NCI-H524 (cell line): ENCODE measurements around the gene PXMP2.

Source experiments
- DNase-seq, 2 experiments: peaks; one replicate each; lab custom pipeline; 2025; lab: John Stamatoyannopoulos, UW

The PXMP2 gene

DNA sequence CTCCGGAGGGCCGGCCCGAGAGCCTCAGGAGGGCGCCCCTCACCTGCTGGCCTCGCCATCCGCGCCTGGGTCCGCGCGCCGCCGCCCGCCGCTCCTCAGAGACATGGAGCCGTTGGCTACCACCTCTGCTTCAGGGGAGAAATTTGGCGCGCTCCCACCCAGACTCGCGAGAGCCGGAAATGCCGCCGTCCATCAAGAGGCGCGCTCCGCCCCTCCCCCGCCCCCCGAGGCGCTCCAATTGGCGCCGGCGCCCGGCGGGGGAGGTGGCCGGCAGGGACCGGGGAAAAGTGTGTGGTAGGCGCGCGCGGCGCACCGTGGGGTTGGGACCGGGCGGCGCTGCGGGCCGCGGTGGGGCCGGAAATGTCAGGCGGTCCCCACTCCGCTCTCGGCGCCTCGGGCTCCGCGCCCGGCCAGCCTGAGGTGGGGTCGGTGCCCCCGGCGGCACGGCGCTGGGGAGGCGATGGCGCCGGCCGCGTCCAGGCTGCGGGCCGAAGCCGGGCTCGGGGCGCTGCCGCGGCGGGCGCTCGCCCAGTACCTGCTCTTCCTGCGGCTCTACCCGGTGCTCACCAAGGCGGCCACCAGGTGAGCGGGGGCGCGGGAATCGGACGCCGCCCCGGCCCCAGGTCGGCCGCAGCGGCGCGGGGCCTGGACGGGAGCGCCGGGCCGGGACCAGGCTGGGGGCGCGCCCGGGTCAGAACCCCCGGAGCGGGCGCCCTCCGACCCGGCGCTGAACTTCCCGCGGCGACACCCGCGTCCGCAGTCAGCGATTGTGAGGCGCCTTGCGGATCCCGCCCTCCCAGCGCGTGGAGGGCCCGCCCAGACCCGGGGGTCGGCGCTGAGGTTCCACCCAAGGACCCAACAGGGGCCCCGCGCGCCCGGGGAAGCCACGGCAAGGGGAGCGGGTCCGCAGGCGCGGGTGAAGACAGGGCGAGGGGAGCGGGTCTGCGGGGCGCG is at the start of gene PXMP2, which contains the start of gene POLE:
TSS of gene PXMP2 (plus strand) at position 377 of the 954 bp plus-strand sequence. CDS start at position 461, 84 bp downstream.
TSS of gene POLE (minus strand) at position 132 of the 954 bp plus-strand sequence. CDS start at position 105, 27 bp downstream.
- peak; percentile 87 to 95 for DNase-seq

DNA sequence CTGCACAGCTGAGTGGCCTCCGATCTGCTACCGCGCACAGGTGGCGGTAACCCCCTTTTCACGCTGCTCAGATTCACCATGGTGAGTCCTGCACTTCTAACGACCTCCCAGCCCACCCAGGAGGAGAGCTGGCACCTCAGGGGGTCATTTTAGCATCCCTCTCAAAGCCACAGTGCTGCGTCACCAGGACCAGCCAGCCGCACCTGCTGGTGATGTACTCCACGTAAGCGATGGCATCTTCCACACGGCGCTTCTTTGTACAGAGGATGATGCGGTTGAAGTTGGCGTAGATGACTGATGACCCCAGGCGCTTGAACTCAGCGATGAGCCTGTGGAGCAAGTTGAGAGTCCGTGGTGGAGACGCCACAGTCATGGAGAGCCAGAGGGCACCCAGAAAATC is 49.6 kb upstream of the PXMP2 start:
- no peak for DNase-seq

DNA sequence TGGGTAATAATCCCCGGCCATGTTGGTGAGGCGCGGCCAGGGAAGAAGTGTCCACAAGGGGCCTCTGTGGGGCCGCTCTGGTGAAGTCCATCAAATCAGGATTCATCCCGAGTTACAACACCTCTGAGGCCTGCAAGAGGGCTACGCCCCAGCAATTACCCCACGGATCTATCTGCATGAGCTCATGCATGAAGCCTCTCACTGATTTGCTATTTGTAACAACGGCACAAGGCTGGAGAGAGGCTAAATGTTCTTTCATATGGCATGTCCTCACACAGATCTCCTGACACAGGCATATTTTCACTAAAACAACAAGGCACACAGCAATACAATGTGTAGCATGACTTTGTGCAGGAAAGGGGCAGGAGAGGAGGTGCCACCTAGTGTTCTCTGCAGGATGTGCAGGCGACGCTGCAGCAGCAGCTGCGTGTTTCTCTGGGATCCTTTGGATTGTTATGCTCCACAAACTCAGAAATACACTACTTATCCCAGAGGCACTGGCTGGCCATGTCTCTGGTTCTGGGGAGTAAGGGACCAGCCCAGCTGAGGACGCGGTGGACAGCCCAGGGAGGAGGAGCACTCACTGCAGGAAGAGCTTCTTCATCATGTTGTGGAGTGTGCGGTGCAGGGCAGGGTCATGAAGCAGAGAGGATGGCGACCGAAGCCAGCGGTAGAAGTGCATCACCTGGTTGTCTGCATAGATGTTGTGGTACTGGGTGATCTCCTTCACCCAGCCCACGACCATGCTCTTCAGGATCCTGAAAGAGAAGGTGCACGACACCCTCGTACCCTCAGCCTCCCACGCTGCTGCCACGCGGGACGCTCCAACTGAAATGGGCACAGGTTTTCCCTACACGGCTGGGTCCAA is 48.6 kb upstream of the PXMP2 start:
- peak in 1 of 2 experiments; percentile 36 for DNase-seq

DNA sequence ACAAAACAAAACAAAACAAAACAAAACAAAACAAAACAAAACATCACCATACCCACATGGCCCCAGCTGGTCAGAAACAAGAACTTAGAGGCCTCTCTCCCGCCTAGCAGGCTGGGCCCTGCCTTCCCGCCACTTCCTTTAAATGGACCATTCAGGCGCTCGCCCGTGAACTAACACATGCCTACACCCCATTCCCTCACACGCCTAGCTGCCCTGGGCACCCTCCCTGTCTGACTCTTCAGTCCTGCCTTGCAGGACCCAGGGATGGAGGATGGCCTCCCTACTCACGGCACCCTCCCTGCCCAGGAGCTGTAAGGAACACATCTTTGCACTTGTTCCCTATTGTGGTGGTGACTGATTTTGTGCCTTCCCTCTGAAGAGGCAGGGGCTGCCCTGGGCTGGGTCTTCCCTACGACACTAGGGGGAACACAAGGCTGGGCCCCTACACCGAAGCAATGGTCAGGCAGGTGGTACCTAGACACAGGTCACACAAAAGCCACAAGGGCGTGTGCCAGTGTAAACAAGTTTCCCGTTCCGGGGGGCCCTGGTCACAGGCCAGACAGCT is 47.3 kb upstream of the PXMP2 start:
- no peak for DNase-seq

DNA sequence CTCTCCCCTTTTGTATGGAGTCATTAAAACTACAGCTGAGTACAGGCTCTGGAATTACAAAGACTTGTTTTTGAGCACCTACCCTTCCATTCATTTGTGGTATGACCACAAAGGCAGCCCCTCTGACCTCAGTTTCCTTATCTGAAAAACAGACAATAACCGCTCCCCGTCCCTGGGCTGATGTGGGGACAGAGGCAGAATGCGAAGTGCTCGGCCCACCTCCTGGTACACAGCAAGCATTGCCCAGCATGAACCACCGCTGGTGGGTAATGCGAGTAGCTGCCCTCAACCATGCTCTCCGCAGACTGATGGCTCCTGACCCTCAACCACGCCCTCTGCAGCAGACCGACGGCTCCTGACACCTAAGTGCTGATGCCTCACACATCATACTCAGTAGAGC is 46.5 kb upstream of the PXMP2 start:
- DNase-seq: no peak

DNA sequence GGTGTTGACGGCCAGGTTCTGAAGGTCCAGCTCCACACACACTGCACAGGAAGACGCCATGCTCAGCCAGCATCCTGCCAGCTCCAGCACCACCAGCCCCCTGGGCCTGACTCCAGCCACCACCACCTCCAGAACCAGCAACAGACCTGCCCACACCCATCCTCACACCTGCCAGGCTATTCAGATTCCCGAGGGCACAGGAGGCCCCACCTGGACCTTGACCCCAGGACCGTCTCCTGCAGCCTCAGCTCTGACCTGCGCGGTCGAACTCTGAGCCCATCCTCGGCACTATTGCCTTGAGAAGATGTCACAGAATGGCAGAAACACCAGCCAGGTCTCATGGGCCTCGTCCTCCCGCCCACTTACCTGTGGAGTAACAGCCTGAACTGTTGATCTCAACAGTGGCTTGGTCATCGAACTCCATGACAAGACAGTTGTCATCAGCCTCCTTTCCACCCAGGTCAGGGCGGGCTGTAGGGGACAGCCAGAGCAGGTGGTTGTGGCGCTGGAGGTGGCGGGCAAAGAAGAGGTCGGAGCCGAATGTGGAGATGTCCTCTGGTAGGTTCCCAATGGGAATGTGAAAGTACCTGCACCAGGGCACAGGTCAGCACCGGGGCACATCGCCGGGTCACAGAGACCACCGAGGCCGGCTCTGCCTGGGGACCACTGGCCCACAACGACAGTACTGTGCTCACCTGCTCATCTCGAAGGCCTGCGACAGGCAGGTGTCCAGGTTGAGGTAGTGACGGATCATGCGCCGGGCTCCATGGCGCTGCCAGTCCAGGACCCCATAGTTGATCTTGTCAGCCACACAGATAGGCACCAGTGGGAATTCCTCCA is 45.4 kb upstream of the PXMP2 start:
- DNase-seq: no peak

DNA sequence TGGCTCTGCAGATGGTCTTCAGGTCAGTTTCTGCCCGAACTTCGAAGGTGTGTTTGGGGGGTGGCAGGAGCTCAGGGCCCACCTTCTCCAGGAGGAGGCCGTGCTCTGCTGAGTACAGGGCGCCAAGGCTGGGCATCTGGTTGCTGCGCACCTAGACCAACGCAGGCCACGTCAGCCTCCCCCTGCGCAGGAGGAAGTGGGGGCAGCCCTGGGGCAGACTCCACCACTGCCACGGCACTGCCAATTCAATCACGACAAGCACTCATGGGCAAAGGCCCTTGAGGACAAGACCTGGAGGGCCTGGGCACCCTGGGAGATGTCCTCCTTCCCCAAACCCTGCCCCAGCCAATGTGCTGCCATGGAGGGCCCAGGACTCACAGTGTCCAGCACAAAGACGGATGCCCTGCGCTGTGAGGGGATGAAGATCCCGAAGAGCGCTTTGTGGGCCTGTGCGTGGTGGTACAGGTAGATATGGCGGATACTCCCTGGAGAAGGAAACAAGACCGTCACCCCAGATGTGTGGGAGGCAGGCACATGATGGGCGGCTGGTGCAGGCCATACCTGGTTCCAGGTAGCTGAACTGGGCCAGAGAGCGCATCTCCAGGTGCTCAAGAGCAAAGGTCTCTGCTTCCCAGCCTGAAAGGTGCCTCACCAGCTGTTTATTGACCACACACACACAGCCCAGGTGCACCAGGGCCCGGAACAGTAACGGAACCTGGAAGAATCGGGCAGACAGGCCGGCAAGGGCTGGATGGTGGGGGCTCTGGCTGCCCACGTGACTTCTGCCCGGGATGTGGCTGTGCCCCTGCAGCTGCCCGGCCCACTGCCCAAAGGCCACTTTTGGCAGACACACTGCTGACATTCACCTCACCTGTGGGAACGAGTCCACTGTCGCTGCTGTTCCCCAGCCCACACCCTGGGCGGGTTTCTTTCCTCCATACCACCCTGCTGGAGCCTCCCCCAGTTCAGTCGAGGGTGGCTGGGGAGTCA is 44.2 kb upstream of the PXMP2 start:
- no peak for DNase-seq

DNA sequence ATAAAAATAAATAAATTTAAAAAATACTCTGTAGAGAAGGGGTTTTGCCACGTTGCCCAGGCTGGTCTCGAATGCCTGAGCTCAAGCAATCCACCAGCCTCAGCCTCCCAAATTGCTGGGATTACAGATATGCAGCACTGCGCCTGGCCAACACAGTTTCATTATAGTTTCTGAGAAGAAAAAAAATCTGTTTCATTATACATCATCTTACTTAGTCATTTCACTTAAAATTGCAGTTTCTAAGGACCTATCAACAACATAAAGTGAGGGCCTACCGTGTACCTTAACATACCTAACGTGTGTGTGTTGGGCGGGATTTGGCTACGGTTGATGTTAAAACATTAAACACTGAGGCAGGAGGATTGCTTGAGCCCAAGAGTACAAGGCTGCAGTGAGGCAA is 40.5 kb upstream of the PXMP2 start:
- DNase-seq: no peak

DNA sequence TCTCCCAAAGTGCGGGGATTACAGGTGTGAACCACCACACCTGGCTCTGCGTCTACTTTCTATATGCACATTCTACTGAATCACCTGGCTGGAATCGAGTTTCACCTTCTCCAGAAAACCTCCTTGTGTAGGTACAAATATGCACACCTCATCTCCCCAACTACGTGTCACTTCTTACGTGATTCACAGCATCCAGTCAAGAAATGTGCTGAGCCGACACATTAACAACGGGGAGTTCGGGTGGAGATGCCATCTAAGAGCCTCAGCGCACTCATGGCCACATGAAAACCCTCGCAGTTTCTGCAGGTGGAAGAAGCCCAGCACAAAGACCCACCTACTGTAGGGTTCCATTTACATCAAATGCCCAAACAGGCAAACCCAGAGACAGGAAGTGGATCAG is 39.5 kb upstream of the PXMP2 start:
- DNase-seq: no peak

DNA sequence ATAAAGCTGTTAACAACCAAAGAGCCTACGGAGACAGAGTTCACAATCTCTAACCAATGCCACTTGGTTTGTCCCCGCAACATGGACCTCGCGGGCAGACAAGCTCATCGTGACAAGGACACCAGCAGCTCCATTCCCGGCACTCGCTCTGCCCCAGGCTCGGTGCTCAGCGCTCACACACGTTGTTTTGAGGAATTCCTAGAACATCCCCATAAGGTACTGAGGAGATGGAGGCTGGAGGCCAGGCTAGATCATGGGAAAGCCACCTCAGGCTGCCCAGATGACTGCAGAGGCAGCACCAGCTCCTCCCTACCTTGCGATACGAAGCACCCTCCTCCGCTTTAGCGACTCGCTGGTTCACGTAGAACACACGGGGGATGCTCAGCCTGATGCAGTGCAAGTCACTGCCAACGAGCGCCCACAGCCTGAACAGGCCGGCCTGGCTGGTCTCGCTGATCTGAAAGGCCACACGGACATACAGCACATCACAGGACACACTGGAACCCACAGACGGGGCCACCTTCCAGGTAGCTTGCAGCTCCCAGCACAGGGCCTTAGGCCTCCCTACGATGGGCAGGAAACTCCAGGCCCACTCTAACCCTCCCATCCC is 38.7 kb upstream of the PXMP2 start:
- no peak for DNase-seq

DNA sequence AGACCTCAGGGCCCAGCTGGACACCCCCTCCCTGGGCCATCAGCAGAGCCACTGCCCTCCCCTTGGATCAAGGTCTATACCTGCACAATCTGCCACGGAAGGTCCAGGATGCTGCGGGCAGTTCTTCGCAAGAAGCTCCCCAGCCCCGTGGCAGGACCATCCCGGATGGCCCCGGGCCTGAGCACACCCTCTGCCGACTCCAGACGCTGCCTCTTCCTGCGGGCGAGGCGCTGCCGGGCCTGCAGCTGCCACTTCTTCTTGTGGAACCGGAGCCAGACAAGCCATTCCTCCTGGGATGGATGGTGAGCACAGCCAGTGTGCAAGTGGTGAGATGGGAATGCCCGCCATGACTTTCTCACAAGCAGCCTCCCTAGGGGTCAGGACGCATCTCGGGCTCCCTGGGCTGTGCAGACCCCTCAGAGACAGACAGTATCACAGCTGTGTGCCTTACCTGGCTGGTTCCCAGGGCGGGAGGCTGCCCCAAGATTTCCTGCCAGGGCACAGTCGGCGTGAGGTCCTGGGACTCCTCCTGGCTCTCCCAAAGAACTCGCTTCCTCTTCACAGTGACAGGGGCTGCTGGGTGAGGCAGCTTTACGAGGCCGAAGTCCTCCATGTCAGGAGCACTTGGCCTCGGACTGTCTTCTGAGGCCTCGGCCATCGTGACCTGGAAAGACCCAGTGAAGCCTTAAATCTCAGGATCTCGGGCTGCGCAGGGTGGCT is 38.0 kb upstream of the PXMP2 start:
- no peak for DNase-seq

DNA sequence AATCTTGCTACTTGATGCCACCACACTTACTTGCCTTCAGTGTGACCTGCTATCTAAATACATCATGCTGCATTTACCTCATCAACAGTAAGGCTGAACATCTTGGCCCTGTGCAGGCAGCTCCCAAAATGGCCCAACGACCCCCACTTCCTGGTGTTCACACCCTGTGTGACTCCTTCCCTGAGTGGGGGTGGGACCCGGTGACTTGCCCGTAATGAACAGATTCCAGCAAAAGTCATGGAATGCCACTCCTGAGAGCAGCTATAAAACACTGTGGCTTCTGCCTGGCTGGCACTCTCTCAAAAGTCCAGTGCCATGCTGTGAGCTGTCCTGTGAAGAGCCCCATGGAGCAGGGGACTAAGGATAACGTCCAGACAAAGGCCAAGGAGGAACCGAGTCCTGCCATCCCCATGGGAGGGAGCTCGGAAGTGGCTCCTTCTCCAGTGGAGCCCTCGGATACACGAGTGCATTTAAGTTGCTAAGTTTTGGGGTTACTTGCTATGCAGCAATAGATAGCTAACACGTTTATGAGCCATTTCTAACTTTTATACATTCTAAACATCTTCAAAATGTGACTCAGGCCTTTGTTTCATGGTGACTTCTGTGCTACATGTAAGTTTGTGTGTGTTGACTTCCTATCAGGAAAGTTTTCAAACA is 35.8 kb upstream of the PXMP2 start:
- DNase-seq: no peak

DNA sequence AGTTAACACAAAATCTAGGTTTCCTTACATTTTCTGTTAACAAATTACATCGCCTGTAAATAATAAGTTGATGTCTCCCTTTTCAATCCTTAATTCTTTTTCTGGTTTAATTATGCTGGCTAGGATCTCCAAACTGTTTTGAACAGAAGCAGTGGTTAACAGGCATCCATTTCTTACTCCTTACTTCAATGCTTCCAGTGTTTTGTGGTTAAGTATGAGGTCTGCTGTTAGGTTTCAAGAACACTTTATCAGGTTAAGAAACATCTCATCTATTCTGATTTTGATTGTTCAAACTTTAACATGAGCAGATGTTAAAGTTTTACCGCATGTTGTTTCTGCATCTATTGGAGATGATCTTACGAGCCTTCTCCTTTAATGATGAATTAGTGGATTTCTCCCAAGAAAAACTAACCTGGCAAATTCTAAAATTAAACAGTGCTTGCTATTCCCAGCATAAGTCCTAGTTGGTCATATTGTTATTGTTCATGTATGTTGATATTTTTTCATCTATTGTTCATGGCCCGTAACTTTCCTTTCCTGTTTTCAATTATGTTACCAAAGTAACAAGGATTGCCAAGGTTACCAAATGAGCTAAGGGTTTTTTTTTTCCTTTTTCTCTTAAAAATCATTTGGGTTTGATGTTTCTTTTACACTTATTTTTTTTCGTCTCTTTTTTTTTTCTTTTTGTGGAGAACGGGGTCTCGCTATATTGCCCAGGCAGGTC is 33.7 kb upstream of the PXMP2 start:
- no peak for DNase-seq

DNA sequence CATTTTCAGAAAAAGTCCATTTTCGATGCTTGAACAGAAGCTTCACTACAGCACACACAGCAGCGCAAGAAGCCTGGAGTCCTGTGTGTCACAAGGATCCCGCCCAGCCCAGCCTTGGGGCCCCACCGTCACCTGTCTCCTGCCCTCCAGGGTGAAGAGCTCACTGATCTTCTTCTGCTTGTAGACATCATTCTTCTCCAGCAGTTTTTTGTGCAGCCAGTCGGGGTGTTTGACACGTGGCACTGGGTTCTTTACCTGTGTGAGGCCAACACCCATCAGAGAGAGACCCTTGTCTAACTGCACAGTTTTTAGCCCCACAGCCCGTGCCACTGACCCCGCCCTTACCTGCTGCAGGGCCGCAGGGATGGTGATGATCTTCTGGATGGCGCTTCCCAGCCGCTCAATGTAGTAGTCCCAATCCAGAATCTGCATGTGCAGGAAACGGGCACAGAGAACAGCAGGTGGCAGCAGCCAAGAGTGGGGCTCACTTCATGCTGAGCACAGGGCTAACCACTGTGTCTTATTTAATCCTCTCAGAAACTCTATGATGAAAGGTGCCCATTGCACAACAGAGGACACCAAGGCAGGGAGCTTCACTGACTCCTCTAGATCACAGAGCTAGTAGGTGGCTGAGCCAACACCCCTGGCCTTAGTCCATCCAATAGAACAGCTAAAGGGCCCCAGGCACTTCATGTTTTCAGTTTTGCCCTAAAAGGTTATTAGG is 30.2 kb upstream of the PXMP2 start:
- no peak for DNase-seq

DNA sequence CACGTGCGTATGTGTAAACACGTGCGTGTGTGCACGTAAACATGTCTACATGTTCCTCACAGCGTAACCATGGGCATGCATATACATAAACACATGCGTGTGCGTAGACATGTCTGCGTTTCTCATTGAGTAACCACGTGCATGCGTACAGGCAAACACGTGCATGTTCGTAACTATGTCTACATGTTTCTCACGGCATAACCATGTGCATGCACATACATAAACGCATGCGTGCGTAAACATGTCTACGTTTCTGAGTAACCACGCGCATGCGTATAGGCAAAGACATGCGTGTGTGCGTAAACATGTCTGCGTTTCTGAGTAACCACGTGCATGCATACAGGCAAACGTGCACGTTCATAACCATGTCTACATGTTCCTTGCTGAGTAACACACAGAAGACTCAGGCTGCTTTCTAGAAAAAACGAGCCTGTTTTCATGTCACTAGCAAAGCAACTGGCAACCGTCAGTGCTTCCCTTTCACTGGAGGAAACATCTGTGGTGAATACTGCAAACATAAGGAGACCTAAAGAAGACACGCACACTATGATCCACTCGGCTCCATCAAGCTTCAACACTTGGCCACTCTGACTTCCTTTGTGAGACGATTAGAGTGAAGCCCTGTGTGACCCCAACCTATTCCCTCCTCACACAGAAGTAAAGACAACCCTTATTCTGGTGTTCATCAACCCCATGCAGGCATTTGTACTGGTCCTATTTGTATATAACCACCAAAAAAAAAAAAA is 29.1 kb upstream of the PXMP2 start:
- DNase-seq: no peak

DNA sequence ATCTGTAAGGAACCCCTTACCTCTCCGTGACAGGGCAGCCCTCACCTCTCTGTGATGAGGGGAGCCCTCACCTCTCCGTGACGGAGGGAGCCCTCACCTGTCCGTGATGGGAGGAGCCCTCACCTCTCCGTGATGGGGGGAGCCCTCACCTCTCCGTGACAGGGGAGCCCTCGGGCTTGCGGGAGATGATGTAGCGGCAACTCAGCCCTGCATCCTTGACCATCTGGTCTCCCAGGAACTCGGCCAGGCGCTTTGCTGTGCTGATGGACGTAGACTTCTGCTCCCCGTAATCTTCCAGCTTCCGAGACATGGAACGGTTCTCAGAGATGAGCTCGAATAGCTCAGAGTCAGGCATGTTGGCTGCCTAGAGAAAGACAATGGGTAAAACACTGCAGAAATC is 28.2 kb upstream of the PXMP2 start:
- DNase-seq: no peak
